Measurements from ENCODE around the gene KRTAP5-8.

DNA sequence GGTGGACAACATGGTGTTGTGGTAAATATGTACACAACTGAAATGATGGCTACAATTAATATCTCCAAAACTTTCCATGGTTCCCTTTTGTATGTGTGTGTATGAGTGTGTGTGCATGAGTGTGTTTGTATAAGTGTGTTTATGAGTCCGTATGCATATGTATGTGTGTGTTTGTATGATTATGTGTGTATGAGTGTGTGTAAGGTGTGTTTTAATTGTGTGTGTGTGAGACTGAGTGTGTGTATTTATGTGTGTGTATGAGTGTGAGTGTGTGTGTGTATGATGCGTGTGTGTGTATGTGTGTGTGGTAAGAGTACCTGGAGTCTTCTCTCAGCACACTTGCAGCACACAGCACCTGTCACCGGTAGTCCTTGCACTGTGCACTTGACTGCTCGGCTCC is 18.2 kb downstream of the KRTAP5-8 start:
- no peak for TF ChIP-seq CTCF (IDR thresholded peaks at IDR 0.05)
- TF ChIP-seq POLR2A (IDR thresholded peaks at IDR 0.05) = no peak

Measured in adrenal gland (tissue), 5 donors.